PFSK-1 (cell line): ENCODE results near the gene FUOM.

Experiments used
- FOXP2 ChIP-seq: optimal IDR thresholded peaks from 2 replicates; pipeline ENCODE3; 2011; ENCODE audit warnings: borderline replicate concordance, control low read depth, inconsistent platforms; ENCODE audit not compliant: insufficient read depth; ENCODE audit errors: extremely low read length, extremely low read depth
- POLR2AphosphoS5 ChIP-seq: IDR thresholded peaks from 2 replicates; pipeline ENCODE4 v1.6.1; 2012; ENCODE audit warnings: low read depth, mild to moderate bottlenecking, control low read depth, low read length, moderate library complexity
- REST ChIP-seq, 2 experiments: IDR thresholded peaks; 2 replicates each; pipeline versions ENCODE4 v1.6.1 to v1.8.0; 2011 to 2012; ENCODE audit warnings: low read depth in 2 of 2, low read length in 2 of 2, control low read depth in 1 of 2, inconsistent platforms in 1 of 2, mild to moderate bottlenecking in 1 of 2, moderate library complexity in 1 of 2; ENCODE audit not compliant: insufficient read depth in 1 of 2
- SIN3A ChIP-seq: IDR thresholded peaks from 2 replicates; pipeline ENCODE4 v1.6.1; 2012; ENCODE audit warnings: mild to moderate bottlenecking, low read length, moderate library complexity, borderline replicate concordance; ENCODE audit not compliant: insufficient read depth
- TAF1 ChIP-seq: IDR thresholded peaks from 2 replicates; pipeline ENCODE4 v1.6.1; 2012; ENCODE audit warnings: low read length, control low read depth, borderline replicate concordance; ENCODE audit not compliant: insufficient read depth

Gene FUOM

GRCh38 chr10:133339708-133340380 is 18.0 kb downstream of the FUOM start:
- no peak for TF ChIP-seq SIN3A
- no peak for TF ChIP-seq REST (IDR thresholded peaks at IDR 0.05; ENCODE audit: insufficient read depth in 1 of 2, low read depth in 2 of 2, low read length in 2 of 2)
- TF ChIP-seq TAF1, result no peak
- no peak for TF ChIP-seq FOXP2
- TF ChIP-seq POLR2AphosphoS5, result no peak

GRCh38 chr10:133338080-133339071 is 19.4 kb downstream of the FUOM start:
- TF ChIP-seq POLR2AphosphoS5, result no peak
- no peak for TF ChIP-seq FOXP2
- no peak for TF ChIP-seq REST (IDR thresholded peaks at IDR 0.05; ENCODE audit: insufficient read depth in 1 of 2, low read depth in 2 of 2, low read length in 2 of 2)
- no peak for TF ChIP-seq SIN3A
- TF ChIP-seq TAF1, result no peak

- no peak for TF ChIP-seq REST (IDR thresholded peaks at IDR 0.05; ENCODE audit: insufficient read depth in 1 of 2, low read depth in 2 of 2, low read length in 2 of 2)
- no peak for TF ChIP-seq SIN3A
- no peak for TF ChIP-seq FOXP2
- no peak for TF ChIP-seq TAF1
- no peak for TF ChIP-seq POLR2AphosphoS5
These were observed 20.5 kb downstream of the FUOM start for GRCh38 chr10:133337370-133337725.

GRCh38 chr10:133336577-133337369 is 21.0 kb downstream of the FUOM start, which contains the start of gene CALY:
Gene CALY (minus strand): TSS chr10:133336896. CDS start chr10:133328989, 7,907 bp downstream.
- TF ChIP-seq SIN3A (no peak), FOXP2 (no peak), REST (IDR thresholded peaks at IDR 0.05; ENCODE audit: insufficient read depth in 1 of 2, low read depth in 2 of 2, low read length in 2 of 2) (no peak), POLR2AphosphoS5 (no peak), TAF1 (no peak)
